ENCODE results near the gene SKIC8. TPM values are rescaled to one million over a fixed set of nuclear protein-coding genes. Genes with fewer than 3 reads are reported as not detected.

The SKIC8 gene
- total RNA-seq, 3 donors from 2014 or later (not counting 1 experiment from before 2014, with no cell fraction given) = 20.7 to 24.9 (median 21.4) TPM

GRCh38 chr15:78308422-78309032 is 9.1 kb upstream of the SKIC8 start:
- Mint-ChIP-seq H3K9me3 (no peaks in the 10 kb centered on the region), H3K27ac (no peak overlapping the region), H3K27me3 (ENCODE audit: low read depth in 2 of 2) (peaks cover 4 to 7% of the 10 kb centered on the region in 2 donors), H3K36me3 (no peaks in the 10 kb centered on the region), H3K4me1 (no peaks in the 10 kb centered on the region), H3K4me3 (no peak overlapping the region)
- no peaks in the 10 kb centered on the region for H3K4me1 ChIP-seq (ENCODE audit: control insufficient read depth, insufficient read depth, low read length)
- intact Hi-C loops (cut with micrococcal nuclease) = loop anchor here (1.0 to 10.0 kb wide), 2 partner anchors 115 to 176 kb away; no protein-coding TSS in a partner anchor
- peak; percentile 26 to 55 for DNase-seq
- no peaks in the 10 kb centered on the region for H3K27me3 ChIP-seq (ENCODE audit: control insufficient read depth, insufficient read depth, low read length)
- TF ChIP-seq CTCF (IDR thresholded peaks at IDR 0.05) = peak; percentile 44
- no peak overlapping the region for H3K27ac ChIP-seq (ENCODE audit: low read length)
- no peaks in the 10 kb centered on the region for H3K9me3 ChIP-seq (ENCODE audit: control insufficient read depth, insufficient read depth, low read length)
- 21% methylated on average over 9 of the region's 9 CpGs for WGBS (ENCODE audit: insufficient coverage)
- no peak overlapping the region for H3K4me3 ChIP-seq (ENCODE audit: low read length)
- H3K36me3 ChIP-seq (ENCODE audit: control insufficient read depth, insufficient read depth, low read length) = no peaks in the 10 kb centered on the region
- ATAC-seq = peak; percentile 52 to 71 (median 65)

DNA sequence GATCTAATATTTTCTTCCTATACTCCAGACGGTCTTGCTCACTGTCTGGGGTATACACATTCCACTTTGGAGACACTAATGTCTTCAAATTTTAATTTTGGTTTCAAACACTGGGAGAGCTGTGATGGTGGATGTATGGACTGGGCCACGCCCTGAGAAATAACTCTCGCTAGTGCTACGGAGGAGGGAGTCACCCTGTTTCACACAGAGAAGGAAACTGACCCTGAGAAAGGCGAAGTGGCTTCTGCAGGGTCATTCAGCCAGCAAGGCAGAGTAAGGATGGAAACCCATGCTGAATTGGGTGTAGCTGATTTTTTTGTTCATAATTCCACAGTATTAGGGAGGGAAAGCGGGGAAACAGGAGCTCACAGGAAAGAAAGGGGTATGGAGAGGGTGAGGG is 8.6 kb upstream of the SKIC8 start:
- no peak for ATAC-seq
- H3K27ac ChIP-seq (ENCODE audit: low read length) = no peak overlapping the region

DNA sequence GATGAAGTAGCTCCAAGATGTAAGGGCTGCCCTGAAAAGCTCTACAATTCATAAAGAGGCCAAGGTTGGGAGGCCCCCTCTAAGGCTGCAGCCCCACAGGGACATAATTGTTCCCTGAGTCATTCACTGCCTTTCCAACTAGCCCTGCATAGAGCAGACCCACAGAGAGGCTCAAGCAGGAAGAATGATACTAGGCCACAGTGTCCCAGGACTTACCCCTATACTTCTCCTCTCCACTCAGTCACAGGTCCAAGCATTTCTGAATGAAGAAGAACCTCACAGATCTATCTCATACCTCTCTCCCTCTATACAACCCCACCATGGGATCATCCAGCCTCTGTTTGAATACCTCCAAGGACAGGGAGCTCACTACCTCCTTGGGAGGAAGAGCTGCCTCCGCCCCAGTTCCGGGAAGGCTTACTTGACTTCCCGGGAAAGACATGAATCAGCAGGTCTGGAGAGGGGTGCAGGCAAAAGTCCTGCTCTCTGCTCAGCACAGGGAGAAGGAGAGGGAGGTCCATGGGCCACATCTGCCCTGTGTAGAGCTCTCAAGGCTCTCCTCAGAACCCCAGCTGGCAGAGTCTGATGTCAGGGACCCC is 6.9 kb upstream of the SKIC8 start:
- no peaks in the 10 kb centered on the region for H3K9me3 Mint-ChIP-seq
- Histone ChIP-seq H3K4me1 (ENCODE audit: control insufficient read depth, insufficient read depth, low read length) (no peaks in the 10 kb centered on the region), H3K27me3 (ENCODE audit: control insufficient read depth, insufficient read depth, low read length) (no peaks in the 10 kb centered on the region), H3K9me3 (ENCODE audit: control insufficient read depth, insufficient read depth, low read length) (no peaks in the 10 kb centered on the region), H3K4me3 (ENCODE audit: low read length) (no peak overlapping the region), H3K36me3 (ENCODE audit: control insufficient read depth, insufficient read depth, low read length) (no peaks in the 10 kb centered on the region), H3K27ac (ENCODE audit: low read length) (no peak overlapping the region)
- DNase-seq = no peak
- TF ChIP-seq CTCF (IDR thresholded peaks at IDR 0.05) = no peak
- no peaks in the 10 kb centered on the region for H3K4me1 Mint-ChIP-seq
- intact Hi-C loops (cut with micrococcal nuclease) = loop anchor here (10.0 kb wide), 1 partner anchor 179 kb away; no protein-coding TSS in a partner anchor
- no peak overlapping the region for H3K4me3 Mint-ChIP-seq
- peaks cover 4 to 7% of the 10 kb centered on the region in 2 donors for H3K27me3 Mint-ChIP-seq (ENCODE audit: low read depth in 2 of 2)
- H3K27ac Mint-ChIP-seq = no peak overlapping the region
- no peaks in the 10 kb centered on the region for H3K36me3 Mint-ChIP-seq
- 90% methylated on average over 3 of the region's 3 CpGs for WGBS (ENCODE audit: insufficient coverage)
- no peak for ATAC-seq

More for the DNA sequence above, 8.6 kb upstream of the SKIC8 start:
- Histone ChIP-seq H3K4me3 (ENCODE audit: low read length) (no peak overlapping the region), H3K36me3 (ENCODE audit: control insufficient read depth, insufficient read depth, low read length) (no peaks in the 10 kb centered on the region), H3K9me3 (ENCODE audit: control insufficient read depth, insufficient read depth, low read length) (no peaks in the 10 kb centered on the region), H3K4me1 (ENCODE audit: control insufficient read depth, insufficient read depth, low read length) (no peaks in the 10 kb centered on the region), H3K27me3 (ENCODE audit: control insufficient read depth, insufficient read depth, low read length) (no peaks in the 10 kb centered on the region)
- H3K9me3 Mint-ChIP-seq = no peaks in the 10 kb centered on the region
- DNase-seq = no peak
- 48% methylated on average over 5 of the region's 6 CpGs for WGBS (ENCODE audit: insufficient coverage)
- H3K27me3 Mint-ChIP-seq (ENCODE audit: low read depth in 2 of 2) = peaks cover 4 to 7% of the 10 kb centered on the region in 2 donors
- no peaks in the 10 kb centered on the region for H3K36me3 Mint-ChIP-seq
- intact Hi-C loops (cut with micrococcal nuclease) = loop anchor here (1.0 to 10.0 kb wide), 2 partner anchors 115 to 177 kb away; no protein-coding TSS in a partner anchor
- no peak for TF ChIP-seq CTCF (IDR thresholded peaks at IDR 0.05)
- no peaks in the 10 kb centered on the region for H3K4me1 Mint-ChIP-seq
- no peak overlapping the region for H3K4me3 Mint-ChIP-seq
- H3K27ac Mint-ChIP-seq = no peak overlapping the region
